Left lung (tissue), 10 donors: ENCODE data around the gene PRTN3. TPM values are rescaled to one million over a fixed set of nuclear protein-coding genes. Genes with fewer than 3 reads are reported as not detected.
"Not testable (repeated sequence)": the region's sequence is repeated elsewhere in the genome, so short reads cannot be mapped to it uniquely, and the experiment has no call there.

Source experiments
- ATAC-seq: fragments of 200-7000 bp; cut with Tn5 transposase; one replicate; pipeline ENCODE4 v1.9.1; 2020; ENCODE audit warnings: moderate library complexity
- DNase-seq, 4 donors: peaks; one replicate each; pipeline ENCODE4 v3.0.0-alpha.2; 2013 to 2020
- H3K27ac ChIP-seq, 2 donors: fragments of 200-600 bp; sonication (generic) in 1 of 2; one replicate each; pipeline versions ENCODE4 v1.5.0 to v1.8.0; 2020 to 2021
- H3K27me3 ChIP-seq, 2 donors: fragments of 200-600 bp; sonication (generic) in 1 of 2; one replicate each; pipeline versions ENCODE4 v1.5.0 to v1.8.0; 2020 to 2021
- H3K36me3 ChIP-seq, 2 donors: fragments of 200-600 bp; sonication (generic) in 1 of 2; one replicate each; pipeline versions ENCODE4 v1.5.0 to v1.8.0; 2020 to 2021
- H3K4me1 ChIP-seq, 2 donors: fragments of 200-600 bp; one replicate each; pipeline ENCODE4 v1.8.0; 2021
- H3K4me3 ChIP-seq, 2 donors: fragments of 200-600 bp; sonication (generic) in 1 of 2; one replicate each; pipeline versions ENCODE4 v1.5.0 to v1.8.0; 2020 to 2021; ENCODE audit warnings: mild to moderate bottlenecking in 1 of 2
- H3K9me3 ChIP-seq, 2 donors: fragments of 200-600 bp; sonication (generic) in 1 of 2; one replicate each; pipeline versions ENCODE4 v1.5.0 to v1.8.0; 2020 to 2021
- CTCF ChIP-seq, 2 donors: fragments of 200-600 bp; sonication (generic) in 1 of 2; IDR thresholded peaks; one replicate each; pipeline versions ENCODE4 v1.5.0 to v1.8.0; 2021; ENCODE audit warnings: antibody characterized with exemption in 2 of 2
- intact Hi-C, 2 donors: fragments of 100-400 bp; cut with DNase I; formaldehyde crosslinking; loops; one replicate each; pipeline versions ENCODE4 v1.11.2 to v1.14.2; 2022
- polyA plus RNA-seq, 6 donors: library from polyadenylated mRNA; unstranded; fragments of 120-200 nt; gene quantifications; one replicate each; pipeline ENCODE4 v1.2.1, GENCODE V29; 2013; ENCODE audit not compliant: insufficient read length in 6 of 6
- total RNA-seq, 2 donors: library from RNA; stranded (reverse); fragmentation: NEBNext Ultra II Directional; extraction: Animal tissue kit (Norgen Biotek cat#: 25700); gene quantifications; one replicate each; pipeline ENCODE4 v1.2.1, GENCODE V29; 2021
- donor health status: DM: no; HTN: yes; CAD: no.
- donor health status: DM: no; HTN: no; CAD: no.

The PRTN3 gene
- total and polyA plus RNA-seq, 8 donors = 0.55 to 3.8 (median 2.4) TPM

- Histone ChIP-seq H3K9me3 (no peaks in the 10 kb centered on the region), H3K27me3 (peaks cover 9 to 68% of the 10 kb centered on the region in 2 donors), H3K4me3 (no peak overlapping the region)
These were observed 9.6 kb downstream of the PRTN3 start for GRCh38 chr19:850221-850978.

GRCh38 chr19:850979-851335, 10.2 kb downstream of the PRTN3 start:
- no peak for TF ChIP-seq CTCF (IDR thresholded peaks at IDR 0.05)
- Histone ChIP-seq H3K4me1 (peaks cover 6 to 45% of the 10 kb centered on the region in 2 donors), H3K36me3 (no peaks in the 10 kb centered on the region), H3K9me3 (no peaks in the 10 kb centered on the region), H3K27ac (peak overlapping the region; percentile 48 to 80), H3K4me3 (no peak overlapping the region), H3K27me3 (peaks cover 9 to 63% of the 10 kb centered on the region in 2 donors)
- intact Hi-C loops = loop anchor here in 1 of 2 donors (10.0 kb wide), 1 partner anchor 86 kb away; no protein-coding TSS in a partner anchor
- ATAC-seq (no peak), DNase-seq (no peak)

More at GRCh38 chr19:850221-850978, 9.6 kb downstream of the PRTN3 start:
- ATAC-seq (peak; percentile 89), DNase-seq (peak; percentile 86 to 97 (median 94))
- intact Hi-C loops = loop anchor here in 1 of 2 donors (10.0 kb wide), 1 partner anchor 86 kb away; no protein-coding TSS in a partner anchor
- no peaks in the 10 kb centered on the region for H3K36me3 ChIP-seq
- H3K4me1 ChIP-seq = peaks cover 6 to 49% of the 10 kb centered on the region in 2 donors
- TF ChIP-seq CTCF (IDR thresholded peaks at IDR 0.05) = no peak
- H3K27ac ChIP-seq = peak overlapping the region; percentile 48 to 80

DNA sequence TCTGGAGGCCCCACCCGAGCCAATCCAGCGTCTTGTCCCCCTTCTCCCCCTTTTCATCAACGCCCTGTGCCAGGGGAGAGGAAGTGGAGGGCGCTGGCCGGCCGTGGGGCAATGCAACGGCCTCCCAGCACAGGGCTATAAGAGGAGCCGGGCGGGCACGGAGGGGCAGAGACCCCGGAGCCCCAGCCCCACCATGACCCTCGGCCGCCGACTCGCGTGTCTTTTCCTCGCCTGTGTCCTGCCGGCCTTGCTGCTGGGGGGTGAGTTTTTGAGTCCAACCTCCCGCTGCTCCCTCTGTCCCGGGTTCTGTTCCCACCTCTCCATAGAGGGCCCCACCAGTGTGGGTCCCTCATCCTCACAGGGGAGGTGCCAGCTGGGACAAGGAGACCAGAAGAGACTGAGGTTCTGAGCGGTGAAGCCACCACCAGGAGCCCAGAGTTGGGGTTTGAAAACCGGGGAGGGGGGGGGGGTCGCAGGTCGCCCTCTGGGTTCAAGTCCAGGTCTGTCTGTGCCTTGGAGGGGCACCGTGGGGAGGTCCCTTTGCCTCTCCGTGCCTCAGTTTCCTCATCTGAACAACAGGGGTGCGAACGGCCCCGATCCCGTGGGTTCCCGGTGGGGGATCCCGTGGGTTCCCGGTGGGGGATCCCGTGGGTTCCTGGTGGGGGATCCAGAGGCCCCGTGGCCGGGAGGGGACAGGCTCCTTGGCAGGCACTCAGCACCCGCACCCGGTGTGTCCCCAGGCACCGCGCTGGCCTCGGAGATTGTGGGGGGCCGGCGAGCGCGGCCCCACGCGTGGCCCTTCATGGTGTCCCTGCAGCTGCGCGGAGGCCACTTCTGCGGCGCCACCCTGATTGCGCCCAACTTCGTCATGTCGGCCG, 11.6 kb downstream of the PRTN3 start, which contains the start of gene ELANE:
Gene ELANE, plus strand, starts transcription at position 168 of the 878 bp plus-strand sequence. Its CDS starts 26 bp downstream, at position 194.
- peaks cover 6 to 43% of the 10 kb centered on the region in 2 donors for H3K4me1 ChIP-seq
- H3K9me3 ChIP-seq = no peaks in the 10 kb centered on the region
- intact Hi-C loops = loop anchor here in 1 of 2 donors (10.0 kb wide), 1 partner anchor 88 kb away; no protein-coding TSS in a partner anchor
- no peak for ATAC-seq
- H3K27ac ChIP-seq = peak within 1 kb of the TSS in 1 of 2 donors; percentile 48
- peak in 1 of 4 donors; percentile 88 for DNase-seq
- peaks cover 9 to 49% of the 10 kb centered on the region in 2 donors for H3K27me3 ChIP-seq
- H3K36me3 ChIP-seq = no peaks in the 10 kb centered on the region
- H3K4me3 ChIP-seq = peak within 1 kb of the TSS in 1 of 2 donors; percentile 24
- TF ChIP-seq CTCF (IDR thresholded peaks at IDR 0.05) = no peak

- TF ChIP-seq CTCF (IDR thresholded peaks at IDR 0.05) = no peak
- no peak for DNase-seq
- intact Hi-C loops = loop anchor here in 1 of 2 donors (10.0 kb wide), 1 partner anchor 88 kb away; no protein-coding TSS in a partner anchor
- H3K4me3 ChIP-seq = peak overlapping the region in 1 of 2 donors; percentile 24
- no peak for ATAC-seq
- no peaks in the 10 kb centered on the region for H3K36me3 ChIP-seq
- H3K27me3 ChIP-seq = peaks cover 9 to 48% of the 10 kb centered on the region in 2 donors
- H3K27ac ChIP-seq = no peak overlapping the region
- no peaks in the 10 kb centered on the region for H3K9me3 ChIP-seq
- peaks cover 6 to 36% of the 10 kb centered on the region in 2 donors for H3K4me1 ChIP-seq
These were observed 12.3 kb downstream of the PRTN3 start for GRCh38 chr19:853014-853585.

- Histone ChIP-seq H3K4me1 (peaks cover 6 to 32% of the 10 kb centered on the region in 2 donors), H3K27me3 (peaks cover 9 to 45% of the 10 kb centered on the region in 2 donors)
- not testable (repeated sequence) for ATAC-seq, H3K4me3 ChIP-seq, H3K36me3 ChIP-seq, H3K27ac ChIP-seq, DNase-seq, H3K9me3 ChIP-seq
- intact Hi-C loops = loop anchor here in 1 of 2 donors (10.0 kb wide), 1 partner anchor 89 kb away; no protein-coding TSS in a partner anchor
These were observed 12.9 kb downstream of the PRTN3 start for GRCh38 chr19:853614-854220.
